GM12872 (cell line): ENCODE data around the gene SPANXN3.

ENCODE experiments used
- CTCF ChIP-seq: IDR thresholded peaks from 3 replicates; pipeline ENCODE4 v1.5.1; 2011; ENCODE audit warnings: low read depth, mild to moderate bottlenecking, low read length, moderate library complexity; ENCODE audit not compliant: insufficient read depth

SPANXN3 gene

GRCh38 chrX:143462696-143463095 lies 54.6 kb downstream of the SPANXN3 start:
- no peak for TF ChIP-seq CTCF

GRCh38 chrX:143461606-143462005 lies 55.7 kb downstream of the SPANXN3 start:
- TF ChIP-seq CTCF = no peak
